ENCODE results near the gene GNB1L.

Gene GNB1L, protein sequence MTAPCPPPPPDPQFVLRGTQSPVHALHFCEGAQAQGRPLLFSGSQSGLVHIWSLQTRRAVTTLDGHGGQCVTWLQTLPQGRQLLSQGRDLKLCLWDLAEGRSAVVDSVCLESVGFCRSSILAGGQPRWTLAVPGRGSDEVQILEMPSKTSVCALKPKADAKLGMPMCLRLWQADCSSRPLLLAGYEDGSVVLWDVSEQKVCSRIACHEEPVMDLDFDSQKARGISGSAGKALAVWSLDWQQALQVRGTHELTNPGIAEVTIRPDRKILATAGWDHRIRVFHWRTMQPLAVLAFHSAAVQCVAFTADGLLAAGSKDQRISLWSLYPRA

DNA sequence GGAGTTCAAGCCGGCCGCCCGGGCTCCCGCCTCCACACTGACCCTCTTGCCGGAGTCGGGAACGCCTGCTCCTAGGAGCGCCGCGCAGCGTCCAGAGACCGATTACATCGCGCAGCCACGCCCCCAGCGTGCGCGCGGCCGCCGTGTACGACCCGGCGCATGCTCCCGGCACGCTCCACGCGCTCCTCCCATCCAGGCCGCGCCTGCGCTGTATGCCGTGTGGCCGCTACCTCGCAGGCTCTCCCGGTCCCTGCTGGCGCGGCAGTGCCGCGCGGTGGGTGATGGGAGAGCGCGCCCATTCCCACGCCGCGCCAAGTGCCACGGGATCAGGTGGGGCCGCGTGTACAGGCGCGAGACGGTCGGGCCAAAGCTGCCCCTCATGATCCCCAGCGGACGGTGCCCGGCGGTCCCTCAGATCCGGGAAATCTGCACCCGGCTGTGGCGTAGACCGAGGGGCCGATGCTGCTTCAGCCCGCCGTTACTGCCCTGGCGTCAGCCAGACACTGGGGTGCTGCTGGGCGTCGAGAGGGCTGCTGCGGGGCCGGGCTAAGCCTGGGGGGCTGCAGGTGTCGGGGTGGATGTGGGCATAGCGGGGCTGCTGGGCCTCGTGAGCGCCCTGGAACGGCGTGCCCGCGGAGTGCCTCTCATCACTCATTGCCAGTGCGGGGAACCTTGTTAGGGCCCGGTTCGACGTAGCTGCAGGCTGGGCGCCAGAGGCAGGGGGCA lies at the start of gene GNB1L, which contains the start of gene RTL10:
Gene GNB1L (minus strand): TSS at position 97 of the 726 bp plus-strand sequence. CDS start 33,519 bp downstream, outside the sequence.
Gene RTL10 (minus strand): TSS at position 97 of the 726 bp plus-strand sequence. CDS start 2,613 bp downstream, outside the sequence.
- DNase-seq = peak; percentile 99

DNA sequence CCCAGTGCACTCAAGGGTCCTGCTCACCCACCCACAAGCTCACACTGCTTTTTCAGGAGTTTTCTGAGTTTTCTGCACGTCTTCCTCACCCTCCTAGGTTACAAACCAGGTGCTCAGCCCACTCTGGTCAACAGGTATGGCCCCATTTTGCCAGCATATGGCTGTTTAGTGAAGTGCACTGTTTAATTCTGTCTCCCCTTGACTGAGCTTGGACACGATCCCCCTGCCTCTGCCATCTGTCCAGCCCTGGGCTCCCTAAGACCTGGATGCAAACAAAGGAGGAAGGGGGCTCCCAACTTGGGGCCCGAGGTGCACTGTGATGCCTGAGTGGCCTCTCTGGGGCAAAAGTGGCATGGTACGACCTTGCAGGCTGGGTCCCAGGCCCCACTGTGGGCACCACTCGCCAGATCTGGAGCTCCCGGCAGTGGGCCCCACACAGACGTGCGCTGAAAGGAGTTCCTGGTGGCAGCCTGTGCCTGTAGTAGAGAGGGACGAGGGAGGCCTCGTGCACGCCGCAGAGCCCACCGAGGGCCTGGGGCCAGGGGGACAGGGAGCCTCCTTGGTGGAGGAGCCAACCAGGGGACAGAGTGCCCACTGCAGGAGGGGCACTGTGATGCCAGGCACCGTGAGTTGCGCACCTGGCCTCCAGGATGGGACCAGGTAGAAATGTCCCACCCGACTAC lies 49.6 kb upstream of the GNB1L start:
- DNase-seq = no peak

DNA sequence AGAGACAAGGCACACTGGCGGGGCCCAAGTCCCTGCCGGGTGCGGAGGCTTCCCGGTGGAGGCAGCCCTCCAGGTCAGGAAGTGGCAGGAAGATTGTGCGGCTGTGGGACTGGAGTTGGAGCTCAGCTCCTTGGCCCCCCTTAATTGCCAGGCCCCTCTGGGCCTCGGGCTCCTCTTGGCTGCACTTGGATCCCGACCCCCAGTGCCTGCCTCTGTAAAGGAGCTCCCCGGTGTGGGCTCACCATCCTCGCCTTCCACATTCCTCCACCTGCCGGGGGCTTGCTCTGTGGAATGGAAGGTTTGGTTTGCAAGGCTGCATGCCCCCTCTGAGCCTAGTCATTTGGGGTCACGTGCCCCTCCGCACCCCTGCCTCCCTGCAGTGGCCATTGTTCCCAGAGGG lies 48.8 kb upstream of the GNB1L start:
- DNase-seq = no peak

DNA sequence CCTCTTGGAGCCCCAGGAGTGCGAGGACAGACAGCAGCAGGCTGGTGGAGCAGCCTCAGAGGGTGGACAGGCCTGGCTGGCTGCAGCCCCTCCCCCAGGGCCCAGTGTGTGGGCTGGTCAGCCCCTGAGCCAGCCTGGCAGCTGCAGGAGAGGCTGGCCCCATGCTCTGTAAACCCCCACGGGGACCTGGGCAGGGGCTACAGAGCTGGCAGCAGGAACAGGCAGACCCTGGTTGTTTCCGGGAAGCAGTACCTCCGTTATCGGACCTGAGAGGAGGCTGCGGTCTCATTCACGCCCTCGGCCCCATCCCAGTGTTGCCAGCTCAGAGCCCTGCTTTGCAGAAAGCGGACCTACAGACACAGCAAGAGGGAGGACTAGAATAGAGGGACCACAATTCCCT lies 48.4 kb upstream of the GNB1L start:
- no peak for DNase-seq

DNA sequence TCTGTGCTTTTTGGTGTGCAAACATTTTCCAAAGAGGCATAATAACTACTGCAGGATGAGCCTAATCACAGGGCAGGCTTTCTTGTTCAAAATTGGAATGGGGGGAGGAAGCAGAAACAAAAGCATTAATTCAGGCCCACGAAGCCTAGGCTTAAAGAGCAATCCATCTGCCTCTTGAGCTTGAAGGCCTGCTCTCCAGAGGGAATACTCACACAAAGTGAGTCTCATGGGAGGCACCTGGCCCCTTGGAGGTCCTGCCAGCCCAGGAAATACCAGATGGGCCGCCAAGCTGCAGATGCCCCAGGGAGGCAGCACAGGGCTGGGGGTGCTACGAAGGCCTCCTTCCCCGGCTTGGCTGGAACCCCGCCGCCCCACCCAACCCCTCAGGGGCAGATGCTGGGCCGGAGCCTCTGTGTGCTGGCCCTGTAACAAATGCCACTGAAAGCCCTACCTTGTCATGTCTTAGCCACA lies 47.6 kb upstream of the GNB1L start:
- no peak for DNase-seq

DNA sequence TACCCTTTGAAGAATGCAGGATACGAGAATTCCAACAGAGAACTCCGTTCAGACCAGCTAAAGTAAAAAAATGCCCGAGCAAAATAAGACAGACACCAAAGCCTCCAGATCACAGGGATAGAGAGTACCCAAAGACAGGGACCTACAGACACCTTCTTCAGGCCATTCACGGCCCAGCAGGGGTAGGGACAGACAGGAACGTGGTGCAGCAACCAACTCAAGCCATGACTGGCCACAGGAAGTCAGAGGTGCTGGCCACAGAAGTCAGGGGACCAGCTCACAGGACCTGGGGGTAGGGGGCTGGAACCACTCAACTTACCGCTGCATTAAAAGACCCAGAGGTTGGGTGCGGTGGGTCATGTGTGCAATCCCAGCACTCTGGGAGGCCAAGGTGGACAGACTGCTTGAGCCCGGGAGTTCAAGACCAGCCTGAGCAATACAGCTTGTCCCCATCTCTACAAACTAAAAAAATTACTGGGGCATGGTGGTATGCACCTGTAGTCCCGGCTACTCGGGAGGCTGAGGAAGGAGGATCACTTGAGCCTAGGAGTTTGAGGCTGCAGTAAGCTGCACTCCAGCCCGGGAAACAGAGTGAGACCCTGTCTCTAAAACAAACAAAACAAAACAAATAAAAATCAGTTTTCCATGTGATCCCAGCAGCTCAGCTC lies 47.0 kb upstream of the GNB1L start:
- no peak for DNase-seq

DNA sequence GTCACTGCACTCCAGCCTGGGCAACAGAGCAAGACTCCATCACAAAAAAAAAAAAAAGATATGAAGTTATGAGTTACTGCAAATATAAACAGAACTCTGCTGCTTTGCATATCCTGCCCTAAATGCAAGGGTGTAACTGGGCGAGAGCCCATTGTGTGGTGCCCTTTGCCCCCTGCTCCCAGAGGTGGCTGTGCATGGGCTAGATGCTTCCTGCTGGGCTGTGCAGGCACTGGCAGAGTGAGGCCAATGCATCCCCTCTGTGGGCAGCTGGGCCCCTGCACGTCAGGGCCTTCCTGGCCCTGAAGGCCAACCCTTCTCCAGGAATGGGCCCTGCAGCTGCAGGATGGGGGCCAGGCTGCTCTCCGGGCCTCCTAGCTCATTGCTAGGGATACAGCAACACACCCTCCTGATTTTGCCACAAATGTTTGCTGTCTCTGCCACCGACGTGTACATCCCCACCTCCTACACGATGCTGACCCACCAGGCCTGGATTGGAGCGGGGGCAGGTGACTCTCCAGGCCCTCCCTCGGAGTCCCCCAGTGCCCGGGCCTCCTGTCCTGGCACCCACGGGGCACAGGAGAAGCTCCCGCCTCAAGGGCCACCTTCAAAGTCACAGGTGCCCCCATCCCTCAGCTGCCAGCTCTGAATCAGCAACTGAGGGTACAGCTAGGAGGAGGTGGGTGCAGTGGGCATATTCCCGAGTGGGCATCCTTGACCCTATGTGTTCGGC lies 46.2 kb upstream of the GNB1L start:
- no peak for DNase-seq

DNA sequence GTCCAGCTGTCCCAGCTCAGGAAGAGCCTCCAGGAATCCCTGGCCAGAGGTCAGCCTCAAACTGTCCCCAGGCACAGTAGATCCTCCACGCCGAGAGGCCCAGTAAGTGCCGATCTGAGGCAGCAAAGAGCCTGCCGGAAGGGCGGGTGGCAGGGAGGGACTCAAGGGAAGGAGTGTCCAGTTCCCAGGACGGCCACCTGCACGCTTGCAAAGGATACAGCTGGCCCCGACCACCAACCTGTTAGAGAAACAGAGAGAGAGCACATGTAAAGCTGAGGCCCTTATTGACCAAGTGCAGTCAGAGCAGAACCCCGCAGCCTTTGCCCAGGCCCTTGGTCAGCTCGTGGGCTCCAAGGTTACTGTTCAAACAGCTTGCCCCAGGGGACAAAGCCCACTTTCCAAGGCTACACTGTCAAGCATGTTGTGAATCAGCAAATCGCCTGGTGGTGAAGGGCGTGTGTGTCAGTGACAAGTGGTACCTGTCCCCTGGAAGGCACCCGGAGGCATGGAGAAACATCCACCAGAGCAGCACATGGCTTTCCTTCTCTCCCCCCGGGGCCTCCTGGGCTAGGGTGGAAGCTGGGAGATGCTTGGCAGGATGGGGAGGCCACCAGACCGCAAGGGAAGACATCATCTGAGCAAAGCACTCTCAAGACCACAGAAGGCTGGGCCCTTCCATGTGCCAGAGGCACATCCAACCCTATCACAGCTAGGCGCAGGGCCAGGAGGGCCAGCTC lies 44.3 kb upstream of the GNB1L start:
- no peak for DNase-seq

DNA sequence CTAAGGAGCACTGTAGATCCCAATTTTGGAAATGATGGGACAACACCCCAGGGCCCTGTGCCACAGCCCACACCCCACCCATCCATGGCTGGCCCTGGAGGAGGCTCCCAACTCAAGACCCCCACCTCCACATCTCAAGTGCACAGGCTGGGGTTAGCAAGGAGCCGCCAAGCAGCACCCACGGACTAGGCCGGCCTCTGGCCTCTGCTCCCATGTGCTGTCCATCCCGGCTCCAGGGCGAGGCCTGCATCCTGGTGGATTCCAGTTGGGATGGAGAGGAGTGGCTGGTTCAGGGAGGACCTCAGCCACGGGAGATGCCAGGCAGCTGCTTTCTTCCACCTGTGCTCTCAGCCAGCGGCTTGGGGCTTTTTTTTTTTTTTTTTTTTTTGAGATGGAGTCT lies 43.5 kb upstream of the GNB1L start:
- no peak for DNase-seq

DNA sequence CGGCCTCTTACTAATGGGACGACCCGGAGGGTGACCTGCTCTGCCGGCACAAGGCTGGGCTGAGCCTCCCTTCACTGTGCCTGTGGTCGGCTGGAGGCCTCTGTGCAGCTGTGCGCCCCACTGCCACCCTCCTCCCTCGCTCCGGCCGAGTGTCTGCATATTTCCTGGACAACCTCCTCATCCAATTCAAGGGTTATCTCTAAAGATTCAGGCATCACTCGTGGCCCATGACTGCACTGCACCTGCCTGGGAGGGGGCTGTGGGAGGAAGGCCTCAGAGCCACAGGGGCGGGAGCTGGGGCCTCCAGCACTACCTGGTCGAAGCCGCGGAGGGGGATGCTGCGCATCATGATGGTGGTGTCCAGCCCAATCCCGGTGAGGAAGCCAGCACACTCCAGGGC lies 43.1 kb upstream of the GNB1L start:
- no peak for DNase-seq

DNA sequence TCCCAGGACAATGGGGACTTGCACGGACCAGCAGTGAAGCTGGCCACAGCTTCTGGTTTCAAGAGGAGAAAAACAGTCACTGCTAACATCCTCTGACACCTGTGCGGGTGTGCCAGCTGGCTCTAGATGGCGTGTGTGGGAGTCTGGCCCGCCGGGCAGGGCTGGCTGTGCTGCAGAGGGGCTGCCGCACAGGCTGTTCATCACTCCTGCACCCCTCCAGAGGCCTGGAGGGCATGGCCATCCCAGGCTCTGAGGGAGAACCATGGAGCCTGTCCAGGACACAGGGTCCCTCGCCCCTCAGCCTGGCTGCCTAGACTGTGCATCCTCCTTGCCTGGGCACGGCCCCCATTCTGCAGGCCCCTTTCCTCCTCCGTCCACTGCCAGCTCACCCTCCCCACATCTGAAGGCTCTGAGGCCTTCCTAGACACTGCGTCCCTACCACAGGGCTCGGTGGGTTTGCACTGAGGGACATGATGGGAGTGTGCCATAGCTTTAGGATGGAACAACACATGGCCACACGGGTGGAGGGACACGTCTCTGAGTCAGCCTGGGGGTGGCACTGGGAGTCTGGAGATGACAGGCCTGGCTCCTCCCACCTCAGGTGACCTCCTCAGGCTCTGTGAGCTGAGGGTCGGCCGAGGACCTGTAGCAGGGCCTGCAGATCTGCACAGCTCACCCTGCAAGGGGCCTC lies 42.1 kb upstream of the GNB1L start:
- no peak for DNase-seq

DNA sequence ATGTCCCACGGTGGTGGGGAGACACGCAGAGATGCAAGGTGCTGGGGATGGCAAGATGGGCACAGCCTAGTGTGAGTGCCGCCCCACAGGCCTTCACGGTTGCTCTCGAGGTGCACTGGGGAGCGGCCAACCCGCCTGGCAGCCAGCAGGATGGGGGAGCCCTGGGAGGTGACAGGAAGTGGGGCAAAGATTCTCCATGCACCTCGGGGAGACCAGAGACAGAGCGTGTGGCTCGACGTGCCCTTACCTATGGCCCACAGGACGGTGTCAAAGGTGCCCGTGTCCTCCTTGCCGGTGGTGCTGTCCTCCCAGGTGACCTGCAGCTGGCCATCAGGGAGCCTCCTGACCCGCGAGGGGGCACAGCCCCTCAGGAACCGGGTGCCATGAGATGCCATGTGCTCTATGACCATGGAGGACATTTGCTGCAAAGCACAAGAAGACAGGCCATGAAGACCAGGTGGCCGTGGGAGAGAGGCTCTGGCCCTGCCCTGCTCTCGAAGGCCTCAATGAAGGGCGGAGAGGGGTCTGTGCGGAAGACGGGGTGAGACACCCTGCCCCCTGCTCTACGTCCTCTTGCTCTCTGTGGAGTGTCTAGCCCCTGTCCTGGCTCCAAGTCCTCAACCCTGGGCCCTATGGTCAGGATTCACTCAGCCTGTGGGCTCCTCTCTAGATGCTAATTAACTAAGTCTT lies 40.6 kb upstream of the GNB1L start:
- no peak for DNase-seq

DNA sequence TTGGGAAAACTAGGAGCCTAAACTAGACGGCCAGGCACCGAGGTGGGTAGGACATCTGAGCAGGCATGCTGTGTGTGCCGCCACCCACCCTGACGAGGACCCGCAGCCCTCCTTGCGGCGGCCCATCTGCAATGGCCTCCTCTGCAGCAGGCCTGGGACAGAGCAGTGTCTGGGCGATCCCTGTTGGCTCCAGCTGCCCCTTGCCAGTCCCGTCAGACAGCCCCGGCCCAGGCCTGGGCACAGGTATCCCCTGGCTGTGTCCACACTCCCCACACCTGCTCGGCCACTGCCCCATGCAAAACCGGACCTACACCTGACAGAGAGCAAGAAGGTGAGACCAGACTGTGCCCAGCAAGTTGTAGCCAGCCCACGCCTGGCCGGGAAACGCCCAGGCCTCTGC lies 38.7 kb upstream of the GNB1L start:
- DNase-seq = no peak

DNA sequence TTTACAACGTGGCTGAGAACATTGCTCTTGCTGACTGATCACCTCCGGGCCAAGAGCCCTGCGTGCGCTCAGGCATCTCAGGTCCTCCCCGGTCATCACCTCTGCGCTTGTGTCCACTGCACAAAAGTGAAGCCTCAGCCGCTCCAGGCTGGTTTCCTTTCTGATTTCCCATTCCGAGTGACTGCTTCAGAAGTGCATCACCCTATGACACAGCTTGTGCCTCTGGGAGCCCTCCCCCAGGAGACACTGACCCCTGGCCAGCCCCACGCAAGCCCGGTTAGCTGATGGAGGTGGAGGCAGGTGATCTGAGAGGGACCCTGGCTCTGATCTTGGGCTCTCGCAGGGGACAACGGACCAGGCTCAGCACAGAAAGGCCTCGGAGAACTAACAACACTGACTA lies 38.3 kb upstream of the GNB1L start:
- no peak for DNase-seq

DNA sequence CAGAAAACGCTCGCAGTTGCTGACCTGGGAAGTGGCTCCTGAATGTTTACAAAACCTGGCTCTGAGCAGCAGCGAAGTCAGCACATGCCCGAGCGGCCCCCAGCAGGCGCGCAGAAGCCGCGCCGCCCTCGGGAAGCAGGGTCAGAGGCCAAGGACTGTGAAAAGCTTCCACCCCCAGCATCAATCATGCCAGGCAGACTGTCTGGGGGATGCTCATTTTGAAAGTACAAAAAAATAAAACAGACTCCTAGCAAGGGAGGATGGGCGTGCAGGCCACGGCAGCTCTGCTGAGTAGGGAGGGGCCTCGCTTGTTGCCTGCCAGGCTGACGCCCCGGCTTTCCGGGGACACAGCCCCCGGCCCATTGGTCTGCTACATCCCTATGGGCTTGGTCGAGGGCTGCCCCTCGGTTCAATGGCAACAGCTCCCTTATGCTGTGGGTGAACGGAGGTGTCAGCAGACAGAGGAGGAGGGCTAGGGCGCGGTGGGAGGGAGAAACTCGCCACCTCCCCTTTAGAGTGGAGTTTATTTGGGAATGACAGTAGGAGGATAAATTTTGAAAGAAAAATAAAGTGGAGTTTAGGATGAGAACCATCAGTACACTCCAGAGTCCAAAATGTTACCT lies 37.7 kb upstream of the GNB1L start:
- peak; percentile 86 for DNase-seq

DNA sequence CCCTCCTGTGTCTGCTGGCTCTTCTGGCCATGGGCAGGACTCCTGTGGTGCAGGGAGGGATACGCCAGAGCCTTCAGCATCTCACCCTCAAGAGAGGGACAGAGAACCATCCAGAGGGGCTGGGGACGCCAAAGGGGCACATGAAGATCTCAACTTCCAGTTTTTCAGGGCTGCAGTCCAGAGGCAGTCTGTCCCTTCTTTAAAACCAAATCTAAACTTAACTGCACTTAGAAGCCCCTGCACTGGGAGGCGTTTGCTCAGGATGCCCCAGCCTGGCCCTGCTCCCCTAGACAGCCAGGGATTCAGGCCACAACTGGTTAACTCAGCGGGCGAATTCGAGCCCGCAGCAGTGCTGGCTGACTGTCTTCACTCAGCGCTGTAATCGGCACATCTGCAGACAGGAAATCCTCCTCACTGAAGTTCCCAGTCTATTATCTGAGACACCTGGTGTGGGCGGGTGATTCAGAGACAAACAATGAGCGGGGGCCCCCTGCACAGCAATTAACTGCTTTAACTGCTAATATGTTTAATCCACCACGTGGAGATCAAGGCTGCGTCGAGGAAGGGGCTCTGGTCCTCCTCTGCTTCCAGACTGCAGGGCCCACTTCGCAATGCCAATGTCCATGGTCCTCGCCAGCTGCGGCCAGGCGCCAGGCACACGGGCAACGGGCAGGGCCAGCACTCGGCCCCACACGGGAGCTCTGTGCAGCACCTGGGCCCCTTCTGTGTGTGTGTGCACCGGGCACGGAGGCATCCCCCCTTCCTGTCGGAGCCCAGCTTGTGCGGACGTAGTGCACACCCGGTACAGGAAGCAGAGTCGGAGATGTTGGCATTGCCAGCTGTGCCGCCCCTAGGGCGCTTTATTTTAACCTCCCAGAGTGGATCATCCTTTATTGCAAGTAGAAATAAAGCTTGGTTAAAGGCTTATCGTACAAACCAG lies 36.9 kb upstream of the GNB1L start:
- DNase-seq = peak; percentile 93

DNA sequence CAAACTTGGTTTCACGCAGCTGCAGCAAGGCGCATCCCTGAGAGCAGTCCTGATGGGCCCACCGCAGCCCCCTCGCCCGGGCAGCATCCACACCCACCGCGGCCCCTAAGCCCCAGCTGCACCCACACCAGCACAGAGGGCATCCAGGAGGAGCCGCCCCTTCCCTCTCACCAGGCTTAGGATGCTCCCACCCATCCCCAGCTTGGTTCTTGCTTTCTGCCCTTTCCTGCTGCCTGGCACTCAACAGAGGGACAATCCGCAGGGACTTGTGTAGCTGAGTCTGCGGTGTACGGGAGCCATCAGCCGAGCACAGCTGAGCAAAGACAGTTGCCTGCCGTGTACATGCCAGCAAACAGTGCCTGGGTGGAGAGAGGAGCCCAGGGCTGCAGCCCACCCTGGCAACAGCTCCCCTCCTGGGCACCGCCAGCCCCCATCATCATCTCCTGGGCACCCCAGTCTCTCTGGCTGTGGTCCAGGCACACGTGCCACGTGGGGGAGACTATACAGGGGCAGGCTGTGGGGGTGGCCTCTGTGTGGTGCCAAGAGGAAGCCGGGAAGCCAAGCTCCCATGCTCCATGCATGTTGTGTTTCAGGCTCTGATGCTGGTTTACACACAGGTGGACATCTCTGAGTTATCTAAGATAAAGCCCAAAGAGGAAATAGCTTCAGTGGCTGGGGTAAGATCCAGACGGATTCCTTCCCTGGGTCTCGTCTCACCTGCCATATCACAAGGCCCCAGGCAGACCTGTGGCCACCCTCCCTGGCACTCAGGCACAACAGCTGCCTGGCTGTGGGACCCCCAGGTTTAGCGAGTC lies 36.0 kb upstream of the GNB1L start:
- DNase-seq = no peak

DNA sequence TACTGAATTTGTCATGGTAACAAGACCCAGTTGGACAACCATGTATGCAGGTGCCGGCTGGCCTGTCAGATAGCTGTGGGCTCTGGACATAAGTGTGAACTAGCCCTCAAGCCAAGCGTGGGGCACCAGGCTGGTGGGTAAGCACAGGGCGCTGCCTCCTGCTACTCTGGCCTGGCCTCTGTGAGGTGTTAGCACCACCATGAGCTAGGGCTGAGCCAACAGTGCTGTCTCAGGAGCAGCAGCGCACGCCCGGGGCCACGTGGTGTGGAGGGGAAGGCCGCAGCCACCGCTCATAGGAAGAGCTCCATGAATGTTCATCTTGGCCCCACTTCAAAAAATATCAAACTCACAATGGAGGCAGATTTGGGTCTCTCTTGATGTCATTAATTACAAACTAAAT lies 35.3 kb upstream of the GNB1L start:
- peak; percentile 71 for DNase-seq

Data from activated effector memory CD4-positive, alpha-beta T cell treated with anti-CD3 and anti-CD28 coated beads, Interleukin-2, amount 50 U/mL, for 16 hours (primary cell).